ENCODE results near the gene CMTM5.
"Not testable (repeated sequence)": the region's sequence is repeated elsewhere in the genome, so short reads cannot be mapped to it uniquely, and the experiment has no call there.

CMTM5 gene

GRCh38 chr14:23378612-23379220 lies 1.9 kb downstream of the CMTM5 start:
- DNase-seq (ENCODE audit: low read depth in 1 of 2, low spot score in 1 of 2): no peak

GRCh38 chr14:23379366-23380196 lies 2.7 kb downstream of the CMTM5 start:
- peak; percentile 41 to 46 for DNase-seq (ENCODE audit: low read depth in 1 of 2, low spot score in 1 of 2)

GRCh38 chr14:23380197-23380914 lies 3.5 kb downstream of the CMTM5 start:
- no peak for DNase-seq (ENCODE audit: low read depth in 1 of 2, low spot score in 1 of 2)

GRCh38 chr14:23380976-23381375 lies 4.1 kb downstream of the CMTM5 start:
- DNase-seq (ENCODE audit: low read depth in 1 of 2, low spot score in 1 of 2): no peak

GRCh38 chr14:23381871-23382270 lies 5.0 kb downstream of the CMTM5 start:
- DNase-seq (ENCODE audit: low read depth in 1 of 2, low spot score in 1 of 2): no peak

GRCh38 chr14:23382276-23382675 lies 5.4 kb downstream of the CMTM5 start:
- no peak for DNase-seq (ENCODE audit: low read depth in 1 of 2, low spot score in 1 of 2)

GRCh38 chr14:23382731-23383440 lies 6.0 kb downstream of the CMTM5 start:
- no peak for DNase-seq (ENCODE audit: low read depth in 1 of 2, low spot score in 1 of 2)

DNA sequence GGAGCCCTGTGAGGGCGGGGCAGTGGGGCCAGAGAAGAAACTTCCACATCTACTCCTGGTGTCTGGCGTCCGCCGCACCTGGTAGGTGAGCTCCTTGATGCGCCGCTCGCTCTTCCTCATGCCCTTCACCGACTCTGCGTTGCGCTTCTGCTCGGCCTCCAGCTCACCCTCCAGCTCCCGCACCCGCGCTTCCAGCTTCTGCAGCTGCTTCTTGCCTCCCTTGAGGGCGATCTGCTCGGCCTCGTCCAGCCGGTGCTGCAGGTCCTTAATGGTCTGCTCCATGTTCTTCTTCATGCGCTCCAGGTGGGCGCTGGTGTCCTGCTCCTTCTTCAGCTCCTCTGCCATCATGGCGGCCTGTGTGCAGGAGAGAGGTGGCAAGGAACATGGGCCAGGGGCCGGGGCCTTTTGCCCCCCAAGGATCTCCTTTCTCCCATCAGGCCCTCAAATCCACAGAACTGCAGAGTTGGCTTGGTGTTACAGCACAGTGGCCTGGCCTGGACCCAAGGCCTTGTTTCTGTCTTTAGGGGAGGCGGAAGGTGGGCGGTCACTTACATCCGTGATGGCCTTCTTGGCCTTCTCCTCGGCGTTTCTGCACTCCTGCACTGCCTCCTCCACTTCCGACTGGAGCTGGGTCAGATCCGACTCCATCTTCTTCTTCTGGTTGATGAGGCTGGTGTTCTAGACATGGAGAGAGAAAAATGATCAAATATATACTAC lies 7.7 kb downstream of the CMTM5 start:
- no peak for DNase-seq (ENCODE audit: low read depth in 1 of 2, low spot score in 1 of 2)

DNA sequence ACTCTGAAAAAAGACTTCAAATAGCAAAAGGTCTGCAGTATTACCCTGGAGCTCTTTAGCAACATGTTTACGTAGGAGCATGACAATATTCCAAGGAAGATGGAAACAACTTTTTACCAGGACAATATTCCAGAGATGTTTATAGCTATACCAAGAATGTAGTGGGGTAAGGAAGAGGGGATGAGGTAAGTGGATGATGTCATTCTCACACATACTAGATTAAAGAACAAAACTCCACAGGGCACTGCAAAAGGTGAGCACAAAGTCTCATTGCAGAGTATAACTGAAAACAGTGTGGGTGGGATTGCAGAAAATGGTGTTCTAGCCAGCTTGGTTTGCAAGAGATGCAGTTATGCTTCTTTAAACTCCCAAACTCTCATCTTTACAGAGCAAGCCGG lies 8.4 kb downstream of the CMTM5 start:
- no peak for DNase-seq (ENCODE audit: low read depth in 1 of 2, low spot score in 1 of 2)

DNA sequence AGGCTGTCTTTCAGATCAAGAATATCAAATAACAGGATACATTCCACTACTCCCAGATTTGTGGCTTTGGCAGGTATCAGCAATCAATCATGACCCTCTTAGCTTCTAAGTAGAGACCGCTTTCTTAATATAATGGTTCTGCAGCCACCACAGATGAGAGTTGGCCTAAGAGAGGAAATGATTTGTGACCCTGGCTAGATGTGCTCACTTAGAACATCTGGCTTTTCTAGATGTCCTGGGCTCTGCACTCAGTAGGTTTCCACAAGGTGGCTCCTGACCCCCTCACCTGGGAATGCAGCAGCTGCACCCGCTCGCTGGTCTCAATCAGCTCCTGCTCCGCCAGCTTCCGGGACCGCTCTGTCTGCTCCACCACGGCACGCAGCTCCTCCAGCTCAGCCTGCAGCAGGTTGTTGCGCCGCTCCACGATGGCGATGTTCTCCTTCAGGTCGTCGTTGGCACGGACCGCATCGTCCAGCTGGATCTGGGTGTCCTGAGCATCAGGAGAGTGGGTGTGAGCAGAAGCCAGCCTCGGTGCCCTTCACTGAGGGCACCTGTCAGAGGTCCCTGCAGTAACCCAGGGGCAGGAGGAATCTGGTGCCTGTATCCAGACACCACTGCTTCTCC lies 8.9 kb downstream of the CMTM5 start:
- DNase-seq (ENCODE audit: low read depth in 1 of 2, low spot score in 1 of 2): no peak

- not testable (repeated sequence) for DNase-seq (ENCODE audit: low read depth in 1 of 2, low spot score in 1 of 2)
These were observed 9.4 kb downstream of the CMTM5 start for GRCh38 chr14:23386266-23386657.

GRCh38 chr14:23386999-23387398 lies 10.2 kb downstream of the CMTM5 start:
- no peak for DNase-seq (ENCODE audit: low read depth in 1 of 2, low spot score in 1 of 2)

DNA sequence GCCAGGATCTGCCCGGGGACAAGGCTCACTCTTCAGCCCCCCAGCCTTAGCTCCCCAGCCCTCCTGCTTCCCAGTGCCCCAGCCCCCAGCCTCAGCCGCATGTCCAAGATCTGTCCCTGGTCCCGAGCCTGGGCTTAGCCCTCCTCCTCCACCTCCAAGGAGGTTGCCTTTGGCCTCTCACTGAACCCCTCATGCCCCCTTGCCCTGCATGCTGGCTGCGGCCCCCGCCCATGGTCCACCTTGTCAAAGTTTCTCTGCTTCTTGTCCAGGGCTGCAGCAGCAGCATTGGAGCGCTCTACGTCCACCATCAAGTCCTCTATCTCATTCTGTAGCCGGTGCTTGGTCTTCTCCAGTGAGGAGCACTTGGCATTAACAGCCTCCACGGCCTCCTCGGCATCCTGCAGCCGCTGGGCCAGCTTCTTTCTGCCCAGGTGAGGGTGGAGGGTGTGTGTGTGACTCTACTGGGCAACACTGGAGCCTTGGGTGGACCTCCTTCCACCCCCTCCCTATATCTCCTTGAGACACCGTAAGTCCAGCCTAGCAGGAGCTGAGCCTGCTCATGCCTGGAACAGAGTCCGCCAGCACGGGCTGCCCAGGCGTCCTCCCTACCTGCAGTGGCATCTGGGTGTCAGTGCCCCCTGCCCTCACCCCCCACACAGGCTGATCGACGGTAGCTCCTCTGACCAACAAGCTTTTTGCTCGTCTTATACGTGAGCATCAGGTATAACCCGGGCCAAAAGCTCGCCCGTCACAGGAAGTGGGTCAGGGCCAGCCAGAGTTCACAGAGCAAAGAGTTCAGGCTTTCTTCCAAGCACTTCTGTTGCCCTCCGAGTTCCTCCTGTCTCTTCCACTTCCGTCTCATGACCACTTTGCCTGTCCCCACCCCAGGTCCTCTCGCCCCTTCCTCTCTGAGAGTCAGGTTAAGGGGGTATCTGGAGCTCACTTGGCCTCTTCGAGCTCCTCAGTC lies 11.4 kb downstream of the CMTM5 start:
- DNase-seq (ENCODE audit: low read depth in 1 of 2, low spot score in 1 of 2): no peak

DNA sequence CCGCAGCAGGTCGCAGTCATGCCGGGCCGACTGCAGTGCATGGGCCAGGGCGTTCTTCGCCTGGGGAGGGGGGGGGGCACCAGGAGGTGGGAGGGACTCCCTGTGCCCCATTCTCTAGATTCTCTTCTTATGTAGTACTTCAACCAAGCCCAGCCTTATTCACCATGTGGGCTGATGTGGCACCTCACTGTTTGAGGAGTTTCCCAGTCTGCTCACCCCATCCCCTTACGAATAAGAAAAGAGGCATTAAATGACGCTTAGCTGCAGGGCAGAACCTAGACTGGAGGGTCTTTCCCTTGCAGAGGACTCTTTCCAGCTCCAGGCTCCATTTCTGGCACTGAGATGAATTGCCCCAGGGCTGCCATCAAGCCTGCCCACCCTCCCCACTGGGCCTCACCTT lies 12.2 kb downstream of the CMTM5 start:
- DNase-seq (ENCODE audit: low read depth in 1 of 2, low spot score in 1 of 2): no peak

GRCh38 chr14:23389396-23389795 lies 12.6 kb downstream of the CMTM5 start:
- no peak for DNase-seq (ENCODE audit: low read depth in 1 of 2, low spot score in 1 of 2)

GRCh38 chr14:23389871-23390270 lies 13.0 kb downstream of the CMTM5 start:
- not testable (repeated sequence) for DNase-seq (ENCODE audit: low read depth in 1 of 2, low spot score in 1 of 2)

DNA sequence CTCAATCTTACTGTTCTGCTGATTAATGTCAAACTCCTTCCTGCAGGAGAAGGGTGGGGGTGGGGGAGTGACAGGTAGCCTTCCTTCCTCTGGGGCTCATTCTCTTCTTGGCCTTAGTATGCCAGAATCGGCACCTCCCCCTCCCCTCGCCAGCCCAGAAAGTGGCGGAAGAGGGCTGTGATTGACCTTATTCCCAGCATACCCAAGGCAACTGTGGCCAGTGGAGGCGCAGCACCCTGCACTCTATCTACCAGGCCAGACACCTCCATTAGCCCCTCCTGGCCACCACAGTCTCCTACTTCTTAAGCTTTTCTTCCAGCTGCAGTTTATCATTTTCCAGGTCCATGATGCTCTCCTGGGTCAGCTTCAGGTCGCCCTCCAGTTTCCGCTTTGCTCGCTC lies 15.8 kb downstream of the CMTM5 start:
- DNase-seq (ENCODE audit: low read depth in 1 of 2, low spot score in 1 of 2): no peak

GRCh38 chr14:23396126-23396525 lies 19.3 kb downstream of the CMTM5 start:
- DNase-seq (ENCODE audit: low read depth in 1 of 2, low spot score in 1 of 2): no peak

DNA sequence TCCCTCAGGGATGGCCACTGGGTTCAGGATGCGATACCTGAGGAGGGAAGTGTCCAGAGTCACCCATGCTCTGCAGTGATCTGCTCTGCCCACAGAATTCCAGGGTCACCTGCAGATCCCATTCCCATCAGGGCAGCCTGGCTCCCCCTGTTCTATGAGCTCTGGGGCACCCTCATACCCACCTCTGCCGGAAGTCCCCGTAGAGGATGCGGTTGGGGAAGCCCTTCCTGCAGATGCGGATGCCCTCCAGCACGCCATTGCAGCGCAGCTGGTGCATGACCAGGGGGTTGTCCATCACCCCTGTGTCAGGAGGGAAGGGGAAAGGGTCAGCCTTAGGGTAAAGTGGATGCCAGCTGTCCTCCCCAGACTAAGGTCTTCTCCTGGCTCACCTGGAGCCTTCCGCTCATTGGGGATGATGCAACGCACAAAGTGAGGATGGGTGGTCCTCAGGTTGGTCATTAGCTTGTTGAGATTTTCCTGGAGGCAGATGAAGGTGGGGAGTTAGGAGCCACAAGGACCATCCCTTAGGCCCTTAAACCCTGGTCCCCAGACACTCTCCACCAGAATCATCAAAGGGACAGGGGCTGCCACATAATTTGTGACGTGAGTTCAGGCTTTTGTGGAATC lies 20.0 kb downstream of the CMTM5 start:
- no peak for DNase-seq (ENCODE audit: low read depth in 1 of 2, low spot score in 1 of 2)

Data from stimulated activated CD4-positive, alpha-beta T cell treated with anti-CD3 and anti-CD28 coated beads, Interleukin-15, amount 100 ng/mL, for 1 hour (primary cell).